ENCODE measurements around the gene ARHGAP25. TPM values are rescaled to one million over a fixed set of nuclear protein-coding genes. Genes with fewer than 3 reads are reported as not detected.
"Not testable (repeated sequence)": the region's sequence is repeated elsewhere in the genome, so short reads cannot be mapped to it uniquely, and the experiment has no call there.

Gene ARHGAP25
- total RNA-seq, 2 experiments from 2014 or later, result 90.2 to 126 TPM

DNA sequence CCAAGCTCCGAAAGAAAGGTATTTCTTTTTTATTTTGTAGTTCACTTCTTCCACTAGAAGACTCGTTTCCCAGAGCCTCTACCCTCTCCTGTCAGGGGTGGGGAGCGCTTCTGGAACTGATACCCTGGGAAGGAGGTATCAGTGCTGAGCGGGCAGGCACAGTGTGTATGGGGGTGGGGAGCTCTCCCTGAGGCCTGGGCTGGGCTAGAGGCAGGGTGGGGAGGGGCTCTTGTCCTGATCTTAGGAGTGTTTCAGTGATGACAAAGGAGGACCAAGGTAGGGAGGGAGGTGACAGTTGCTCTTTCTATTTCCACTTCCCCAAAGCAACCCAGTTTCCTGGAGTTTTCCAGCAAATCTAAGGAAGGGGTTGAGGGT is 65.4 kb downstream of the ARHGAP25 start:
- CTCF ChIA-PET, result interaction anchor here (1.0 kb wide), 1 partner anchor 48 kb away, joined by 4 read pairs; no protein-coding TSS in a partner anchor
- peaks cover 24% of the 10 kb centered on the region for H3K4me1 Mint-ChIP-seq
- H3K9me3 Mint-ChIP-seq (ENCODE audit: low read depth), result no peaks in the 10 kb centered on the region
- peaks cover 61% of the 10 kb centered on the region for H3K36me3 Mint-ChIP-seq
- no peak overlapping the region for H3K4me3 Mint-ChIP-seq
- no peaks in the 10 kb centered on the region for H3K27me3 Mint-ChIP-seq
- no peak for DNase-seq
- H3K27ac Mint-ChIP-seq, result no peak overlapping the region
- ATAC-seq, result no peak

DNA sequence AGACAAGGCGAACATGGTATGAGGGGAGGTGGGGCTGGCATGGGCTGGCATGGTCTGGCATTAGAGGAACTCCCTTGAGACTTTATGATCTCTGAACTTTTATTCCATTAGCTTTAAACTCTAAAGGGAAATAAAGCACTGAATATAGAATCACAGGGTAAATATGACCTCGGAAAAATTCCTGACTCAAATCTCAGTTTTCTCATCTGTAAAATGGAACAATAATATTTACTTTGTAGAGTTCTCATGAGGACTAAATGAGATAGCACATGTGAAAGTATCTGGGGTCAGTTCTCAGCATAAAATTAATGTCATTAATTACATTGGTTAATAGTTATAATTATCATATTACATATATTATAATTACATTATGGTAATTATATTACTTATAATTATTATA is 65.9 kb downstream of the ARHGAP25 start:
- ATAC-seq (no peak), DNase-seq (no peak)
- CTCF ChIA-PET, result interaction anchor here (1.0 kb wide), 1 partner anchor 49 kb away, joined by 4 read pairs; no protein-coding TSS in a partner anchor
- H3K4me1 Mint-ChIP-seq, result peaks cover 19% of the 10 kb centered on the region
- H3K4me3 Mint-ChIP-seq, result no peak overlapping the region
- H3K27me3 Mint-ChIP-seq, result no peaks in the 10 kb centered on the region
- H3K9me3 Mint-ChIP-seq (ENCODE audit: low read depth), result no peaks in the 10 kb centered on the region
- H3K27ac Mint-ChIP-seq, result no peak overlapping the region
- H3K36me3 Mint-ChIP-seq, result peaks cover 61% of the 10 kb centered on the region

DNA sequence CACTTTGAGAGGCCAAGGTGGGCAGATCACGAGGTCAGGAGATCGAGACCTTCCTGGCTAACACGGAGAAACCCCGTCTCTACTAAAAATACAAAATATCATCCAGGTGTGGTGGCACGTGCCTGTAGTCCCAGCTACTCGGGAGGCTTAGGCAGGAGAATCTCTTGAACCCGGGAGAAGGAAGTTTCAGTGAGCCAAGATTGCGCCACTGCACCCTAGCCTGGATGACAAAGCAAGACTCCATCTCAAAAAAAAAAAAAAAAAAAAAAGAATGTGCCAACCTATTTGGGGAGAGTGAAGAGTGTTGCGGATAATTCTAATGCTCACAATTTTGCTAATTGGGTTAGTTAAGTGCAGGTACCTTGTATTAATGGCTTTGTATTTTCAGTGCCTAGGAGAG is 67.5 kb downstream of the ARHGAP25 start:
- H3K36me3 Mint-ChIP-seq, result peaks cover 59% of the 10 kb centered on the region
- CTCF ChIA-PET; H3K9me3 Mint-ChIP-seq (ENCODE audit: low read depth); H3K27me3 Mint-ChIP-seq; ATAC-seq; H3K4me3 Mint-ChIP-seq; DNase-seq; H3K27ac Mint-ChIP-seq: not testable (repeated sequence)
- H3K4me1 Mint-ChIP-seq, result peaks cover 16% of the 10 kb centered on the region

DNA sequence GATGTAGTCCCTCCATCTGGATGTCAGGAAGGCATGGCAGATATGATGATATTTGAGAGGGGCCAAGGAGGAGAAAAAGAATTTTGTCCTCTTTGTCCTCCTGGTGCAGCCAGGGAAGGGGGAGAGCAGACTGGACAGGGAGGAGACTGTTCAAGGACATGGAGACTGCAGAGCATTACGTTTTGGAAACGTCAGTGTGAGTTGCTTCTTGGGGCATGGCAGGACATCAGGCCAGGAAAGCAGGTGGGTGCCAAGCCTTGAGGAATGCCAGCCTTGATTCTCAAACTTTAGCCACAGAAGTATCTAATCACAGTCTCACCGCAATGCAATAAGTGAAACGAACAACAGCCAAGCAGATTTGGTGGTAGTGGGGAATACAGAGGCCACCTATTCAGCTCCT is 70.4 kb downstream of the ARHGAP25 start:
- DNase-seq (no peak), ATAC-seq (no peak)
- Mint-ChIP-seq H3K9me3 (ENCODE audit: low read depth) (no peaks in the 10 kb centered on the region), H3K4me1 (peaks cover 25% of the 10 kb centered on the region), H3K4me3 (no peak overlapping the region), H3K27ac (peak overlapping the region; percentile 17), H3K36me3 (peaks cover 57% of the 10 kb centered on the region), H3K27me3 (no peaks in the 10 kb centered on the region)
- CTCF ChIA-PET, result interaction anchor here (0.9 to 1.0 kb wide), 2 partner anchors 10 to 53 kb away, joined by 3 read pairs; no protein-coding TSS in a partner anchor

- DNase-seq, result no peak
- ATAC-seq, result no peak
- Mint-ChIP-seq H3K36me3 (peaks cover 58% of the 10 kb centered on the region), H3K9me3 (ENCODE audit: low read depth) (no peaks in the 10 kb centered on the region), H3K27ac (no peak overlapping the region), H3K27me3 (no peaks in the 10 kb centered on the region), H3K4me3 (no peak overlapping the region), H3K4me1 (peaks cover 25% of the 10 kb centered on the region)
- CTCF ChIA-PET, result interaction anchor here (1.0 kb wide), 1 partner anchor 97 kb away, joined by 4 read pairs; no protein-coding TSS in a partner anchor
Measured at GRCh38 chr2:68806511-68807109, 72.0 kb downstream of the ARHGAP25 start.

DNA sequence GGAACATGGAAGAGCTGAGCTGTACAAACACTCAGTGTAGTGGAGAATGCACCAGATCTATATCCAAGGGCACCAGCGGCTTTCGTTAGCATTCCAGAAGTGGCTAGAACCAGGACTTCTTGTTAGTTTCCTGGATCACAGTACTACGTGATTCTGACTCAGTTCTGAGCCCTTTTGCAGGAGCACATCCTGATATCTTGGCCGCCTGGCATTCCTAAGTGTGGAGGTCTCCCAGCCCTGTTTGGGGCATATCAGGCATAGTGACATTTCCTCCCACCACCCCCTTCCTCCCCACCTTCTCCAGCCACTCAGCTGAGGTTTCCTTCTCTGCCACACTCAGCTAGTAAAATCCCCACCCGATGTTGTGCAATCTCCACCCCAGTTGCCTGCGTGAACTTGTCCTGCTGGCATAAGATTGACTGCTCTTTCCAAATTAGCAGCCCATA is 73.2 kb downstream of the ARHGAP25 start:
- CTCF ChIA-PET, result interaction anchor here (1.0 kb wide), 2 partner anchors 9 to 99 kb away, joined by 4 to 6 read pairs; no protein-coding TSS in a partner anchor
- peaks cover 69% of the 10 kb centered on the region for H3K36me3 Mint-ChIP-seq

GRCh38 chr2:68809324-68810240 is 75.0 kb downstream of the ARHGAP25 start:
- Mint-ChIP-seq H3K9me3 (ENCODE audit: low read depth) (no peaks in the 10 kb centered on the region), H3K4me3 (no peak overlapping the region), H3K4me1 (peaks cover 25% of the 10 kb centered on the region), H3K27me3 (no peaks in the 10 kb centered on the region), H3K36me3 (peaks cover 78% of the 10 kb centered on the region), H3K27ac (peak overlapping the region; percentile 24)
- CTCF ChIA-PET, result interaction anchor here (0.9 kb wide), 1 partner anchor 100 kb away, joined by 3 read pairs; no protein-coding TSS in a partner anchor
- DNase-seq (no peak), ATAC-seq (no peak)

More for the DNA sequence above, 73.2 kb downstream of the ARHGAP25 start:
- H3K9me3 Mint-ChIP-seq (ENCODE audit: low read depth), result no peaks in the 10 kb centered on the region
- H3K27ac Mint-ChIP-seq, result no peak overlapping the region
- no peak overlapping the region for H3K4me3 Mint-ChIP-seq
- H3K4me1 Mint-ChIP-seq, result peaks cover 25% of the 10 kb centered on the region
- no peak for DNase-seq
- no peaks in the 10 kb centered on the region for H3K27me3 Mint-ChIP-seq
- ATAC-seq, result no peak

DNA sequence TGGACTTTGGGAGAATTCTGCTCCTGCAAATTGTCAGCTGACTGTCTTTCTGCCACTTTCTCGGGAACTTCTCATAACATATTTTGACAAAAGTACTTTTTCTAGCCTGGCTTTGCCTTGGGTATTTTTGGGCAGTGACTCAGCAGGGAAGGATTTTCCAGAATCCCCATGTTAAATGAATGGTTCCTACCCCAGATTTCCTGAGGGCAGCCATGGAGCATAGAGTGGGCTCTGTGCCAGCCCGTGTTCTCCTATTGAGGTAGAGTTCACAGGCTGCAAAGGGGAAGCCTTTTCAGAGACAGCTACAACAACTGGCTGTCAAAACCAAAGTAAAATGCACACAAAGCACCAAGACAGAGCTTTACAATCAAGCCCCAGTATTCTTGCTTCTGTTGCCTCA is 76.8 kb downstream of the ARHGAP25 start:
- Mint-ChIP-seq H3K27me3 (no peaks in the 10 kb centered on the region), H3K4me1 (peaks cover 22% of the 10 kb centered on the region), H3K27ac (no peak overlapping the region), H3K4me3 (no peak overlapping the region), H3K36me3 (peaks cover 81% of the 10 kb centered on the region), H3K9me3 (ENCODE audit: low read depth) (no peaks in the 10 kb centered on the region)
- no peak for DNase-seq
- CTCF ChIA-PET, result interaction anchor here (1.3 kb wide), 1 partner anchor 27 kb away, joined by 4 read pairs; no protein-coding TSS in a partner anchor
- ATAC-seq, result no peak

- Mint-ChIP-seq H3K27ac (peak overlapping the region; percentile 10), H3K9me3 (ENCODE audit: low read depth) (no peaks in the 10 kb centered on the region), H3K4me1 (peaks cover 14% of the 10 kb centered on the region), H3K27me3 (no peaks in the 10 kb centered on the region), H3K4me3 (no peak overlapping the region), H3K36me3 (peaks cover 77% of the 10 kb centered on the region)
- CTCF ChIA-PET, result interaction anchor here (0.8 to 1.3 kb wide), 2 partner anchors 26 to 103 kb away, joined by 4 read pairs; no protein-coding TSS in a partner anchor
- DNase-seq, result no peak
- no peak for ATAC-seq
Measured at GRCh38 chr2:68812251-68812650, 77.6 kb downstream of the ARHGAP25 start.

DNA sequence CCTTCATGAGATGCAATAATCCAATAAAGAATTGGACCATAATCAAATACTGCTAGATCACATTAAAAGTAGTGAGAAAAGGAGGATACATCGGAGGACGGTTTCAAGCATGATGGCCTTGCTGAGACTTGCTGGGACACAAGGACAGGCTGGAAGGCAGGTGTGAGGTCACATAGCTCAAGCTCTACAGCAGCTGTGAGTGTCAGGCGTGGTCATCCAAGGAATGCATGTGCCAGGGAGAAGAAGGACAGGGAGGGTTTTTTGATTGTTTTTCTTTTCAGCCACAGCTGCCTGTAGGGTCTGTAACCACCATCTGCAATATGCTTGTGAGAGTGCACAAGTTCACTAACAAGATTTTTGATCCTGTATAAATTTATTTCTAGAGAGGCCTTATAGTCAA is 79.0 kb downstream of the ARHGAP25 start:
- Mint-ChIP-seq H3K9me3 (ENCODE audit: low read depth) (no peaks in the 10 kb centered on the region), H3K27me3 (no peaks in the 10 kb centered on the region), H3K4me1 (peaks cover 2% of the 10 kb centered on the region), H3K36me3 (peaks cover 75% of the 10 kb centered on the region), H3K27ac (no peak overlapping the region), H3K4me3 (no peak overlapping the region)
- ATAC-seq (no peak), DNase-seq (no peak)
- CTCF ChIA-PET, result no interaction called here

DNA sequence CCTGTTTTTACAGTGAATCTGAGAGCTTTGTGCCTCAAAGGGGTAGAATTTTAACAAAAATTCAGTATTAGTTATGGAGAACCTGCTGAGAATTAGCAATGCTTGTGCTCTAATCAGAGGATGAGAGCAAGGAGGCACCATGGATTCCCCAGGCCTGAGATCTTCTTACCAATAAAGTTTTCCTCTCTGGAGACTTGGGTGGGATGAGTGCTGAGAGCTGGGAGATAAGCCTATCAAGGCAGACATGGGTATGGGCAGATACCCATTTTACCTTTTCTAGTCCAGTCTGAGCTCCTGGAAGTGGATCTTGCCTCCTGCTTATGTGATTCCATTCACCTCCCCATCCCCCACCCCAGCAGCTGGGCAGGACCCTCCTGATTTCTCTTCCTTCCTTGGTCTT is 82.7 kb downstream of the ARHGAP25 start:
- peaks cover 76% of the 10 kb centered on the region for H3K36me3 Mint-ChIP-seq
- no peaks in the 10 kb centered on the region for H3K9me3 Mint-ChIP-seq (ENCODE audit: low read depth)
- H3K27me3 Mint-ChIP-seq, result no peaks in the 10 kb centered on the region
- H3K4me1 Mint-ChIP-seq, result no peaks in the 10 kb centered on the region
- no peak for DNase-seq
- CTCF ChIA-PET, result no interaction called here
- H3K4me3 Mint-ChIP-seq, result no peak overlapping the region
- no peak for ATAC-seq
- peak overlapping the region; percentile 52 for H3K27ac Mint-ChIP-seq

- no peaks in the 10 kb centered on the region for H3K4me1 Mint-ChIP-seq
- H3K36me3 Mint-ChIP-seq, result peaks cover 77% of the 10 kb centered on the region
- H3K27ac Mint-ChIP-seq, result no peak overlapping the region
- CTCF ChIA-PET, result interaction anchor here (1.5 kb wide), 1 partner anchor 68 kb away, joined by 4 read pairs; no protein-coding TSS in a partner anchor
- no peaks in the 10 kb centered on the region for H3K9me3 Mint-ChIP-seq (ENCODE audit: low read depth)
- no peak overlapping the region for H3K4me3 Mint-ChIP-seq
- ATAC-seq (no peak), DNase-seq (no peak)
- no peaks in the 10 kb centered on the region for H3K27me3 Mint-ChIP-seq
Measured at GRCh38 chr2:68819556-68819955, 84.9 kb downstream of the ARHGAP25 start.

GRCh38 chr2:68822207-68822872 is 87.7 kb downstream of the ARHGAP25 start:
- H3K9me3 Mint-ChIP-seq (ENCODE audit: low read depth), result no peaks in the 10 kb centered on the region
- no peak for DNase-seq
- H3K4me1 Mint-ChIP-seq, result peaks cover 3% of the 10 kb centered on the region
- peaks cover 73% of the 10 kb centered on the region for H3K36me3 Mint-ChIP-seq
- no peak for ATAC-seq
- no peaks in the 10 kb centered on the region for H3K27me3 Mint-ChIP-seq
- H3K4me3 Mint-ChIP-seq, result no peak overlapping the region
- CTCF ChIA-PET, result interaction anchor here (1.3 to 1.5 kb wide), 3 partner anchors 10 to 359 kb away, joined by 3 to 5 read pairs (median 4); no protein-coding TSS in a partner anchor
- H3K27ac Mint-ChIP-seq, result no peak overlapping the region
